HEK293T (cell line): ENCODE measurements around the gene PEA15.

ENCODE experiments used
- CTCF ChIA-PET: fragments of 350-600 bp; formaldehyde crosslinking; extraction: SDS; loops from one replicate; lab custom pipeline; 2021; ENCODE audit warnings: antibody characterized with exemption, inconsistent platforms; lab: Yijun Ruan, JAX
- POLR2A ChIA-PET: fragments of 350-600 bp; formaldehyde crosslinking; extraction: SDS; loops from one replicate; lab custom pipeline; 2020; ENCODE audit warnings: antibody characterized with exemption, inconsistent platforms; lab: Yijun Ruan, JAX
- DNase-seq: peaks from one replicate; pipeline ENCODE4 v3.0.0; 2012; ENCODE audit warnings: mixed read lengths; ENCODE audit errors: extremely low spot score
- ARNT ChIP-seq: fragments of 450-650 bp; IDR thresholded peaks from 2 replicates; pipeline ENCODE4 v1.6.1; 2017; ENCODE audit warnings: mild to moderate bottlenecking
- BHLHE40 ChIP-seq: fragments of 450-650 bp; IDR thresholded peaks from 2 replicates; pipeline ENCODE4 v1.6.1; 2016; ENCODE audit warnings: mild to moderate bottlenecking, moderate library complexity, borderline replicate concordance
- ELF4 ChIP-seq: fragments of 450-650 bp; IDR thresholded peaks from 2 replicates; pipeline ENCODE4 v1.6.1; 2017; ENCODE audit warnings: antibody characterized with exemption
- FOXA1 ChIP-seq: fragments of 450-650 bp; IDR thresholded peaks from 2 replicates; pipeline ENCODE4 v1.6.1; 2016; ENCODE audit warnings: mild to moderate bottlenecking
- FOXK2 ChIP-seq: fragments of 450-650 bp; IDR thresholded peaks from 2 replicates; pipeline ENCODE4 v1.6.1; 2016; ENCODE audit warnings: mild to moderate bottlenecking
- FOXM1 ChIP-seq: fragments of 450-650 bp; IDR thresholded peaks from 2 replicates; pipeline ENCODE4 v1.6.1; 2017; ENCODE audit warnings: mild to moderate bottlenecking, borderline replicate concordance
- HDGF ChIP-seq: fragments of 450-650 bp; IDR thresholded peaks from 2 replicates; pipeline ENCODE4 v1.6.1; 2017; ENCODE audit warnings: antibody characterized with exemption, borderline replicate concordance
- L3MBTL2 ChIP-seq: fragments of 450-650 bp; conservative IDR thresholded peaks from 2 replicates; pipeline ENCODE4 v1.6.1; 2016; ENCODE audit warnings: mild to moderate bottlenecking
- LEF1 ChIP-seq: fragments of 450-650 bp; IDR thresholded peaks from 2 replicates; pipeline ENCODE4 v1.6.1; 2017; ENCODE audit warnings: mild to moderate bottlenecking, borderline replicate concordance
- NFRKB ChIP-seq: fragments of 450-650 bp; IDR thresholded peaks from 2 replicates; pipeline ENCODE4 v1.6.1; 2016; ENCODE audit warnings: mild to moderate bottlenecking, moderate library complexity
- SP1 ChIP-seq: fragments of 450-650 bp; IDR thresholded peaks from 2 replicates; pipeline ENCODE4 v1.6.1; 2017
- SUZ12 ChIP-seq: fragments of 450-650 bp; IDR thresholded peaks from 2 replicates; pipeline ENCODE4 v1.6.1; 2016; ENCODE audit warnings: mild to moderate bottlenecking
- TARDBP ChIP-seq: fragments of 450-650 bp; IDR thresholded peaks from 2 replicates; pipeline ENCODE4 v1.6.1; 2016
- ZNF384 ChIP-seq: fragments of 450-650 bp; IDR thresholded peaks from 2 replicates; pipeline ENCODE4 v1.6.1; 2016
- TF ChIP-seq, protein P1 (sequence below): fragments of 450-650 bp; IDR thresholded peaks from 2 replicates; pipeline ENCODE4 v1.6.1; 2016

PEA15 gene

DNA sequence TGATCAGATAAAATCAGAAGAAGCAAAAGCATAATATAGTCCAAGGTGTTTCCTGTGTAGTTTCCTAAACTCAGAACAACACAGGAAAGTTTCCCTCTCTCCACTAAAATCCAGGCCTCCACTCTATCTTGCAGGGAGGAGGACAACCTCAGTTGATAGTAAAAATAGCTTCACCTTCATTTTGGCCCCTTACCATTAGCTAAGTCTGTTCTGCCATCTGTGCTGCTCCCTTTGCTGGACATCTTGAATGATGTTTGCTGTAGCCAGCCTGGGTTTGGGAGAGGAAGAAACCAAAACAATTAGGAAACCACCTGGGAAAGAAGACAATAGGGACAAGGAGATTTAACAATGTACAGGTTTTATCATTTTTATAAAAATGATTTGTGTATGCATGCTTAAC is 38.6 kb downstream of the PEA15 start:
- POLR2A ChIA-PET, result no interaction called here
- no peak for DNase-seq
- CTCF ChIA-PET, result interaction anchor here (0.7 to 1.8 kb wide), 4 partner anchors 8 to 158 kb away, joined by 3 to 6 read pairs (median 4); no protein-coding TSS in a partner anchor
- no peak for TF ChIP-seq ARNT
- TF ChIP-seq FOXM1, result no peak
- TF ChIP-seq, protein P1, sequence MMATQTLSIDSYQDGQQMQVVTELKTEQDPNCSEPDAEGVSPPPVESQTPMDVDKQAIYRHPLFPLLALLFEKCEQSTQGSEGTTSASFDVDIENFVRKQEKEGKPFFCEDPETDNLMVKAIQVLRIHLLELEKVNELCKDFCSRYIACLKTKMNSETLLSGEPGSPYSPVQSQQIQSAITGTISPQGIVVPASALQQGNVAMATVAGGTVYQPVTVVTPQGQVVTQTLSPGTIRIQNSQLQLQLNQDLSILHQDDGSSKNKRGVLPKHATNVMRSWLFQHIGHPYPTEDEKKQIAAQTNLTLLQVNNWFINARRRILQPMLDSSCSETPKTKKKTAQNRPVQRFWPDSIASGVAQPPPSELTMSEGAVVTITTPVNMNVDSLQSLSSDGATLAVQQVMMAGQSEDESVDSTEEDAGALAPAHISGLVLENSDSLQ, result no peak
- TF ChIP-seq ELF4, result no peak

DNA sequence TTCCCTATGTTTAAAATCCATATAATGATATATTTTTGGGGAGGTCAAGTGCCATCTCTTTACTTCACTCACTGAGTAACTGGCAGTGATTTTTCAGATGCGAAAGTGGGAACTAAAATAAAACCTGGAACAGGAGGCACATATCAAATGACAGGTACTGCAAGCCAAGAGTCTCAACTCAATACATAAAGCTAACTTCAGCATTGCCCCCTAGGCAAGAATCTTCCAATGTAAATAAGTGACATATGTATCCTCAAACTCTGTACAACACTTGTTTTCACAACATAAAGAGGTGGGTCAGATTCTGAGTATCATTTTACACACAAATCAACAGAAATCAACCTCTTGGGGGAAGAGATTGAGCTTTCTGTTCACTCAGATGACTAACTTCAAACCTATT is 39.0 kb downstream of the PEA15 start:
- TF ChIP-seq L3MBTL2 (no peak), FOXK2 (no peak), FOXM1 (no peak), ELF4 (no peak), ZNF384 (no peak), LEF1 (no peak), ARNT (no peak)
- ChIA-PET CTCF (interaction anchor here (0.9 to 1.8 kb wide), 3 partner anchors 8 to 158 kb away, joined by 3 to 6 read pairs (median 5); no protein-coding TSS in a partner anchor), POLR2A (interaction anchor here (1.0 kb wide), 1 partner anchor 18 kb away, joined by 3 read pairs; the partner anchor contains the start of gene DCAF8)
- DNase-seq, result no peak

DNA sequence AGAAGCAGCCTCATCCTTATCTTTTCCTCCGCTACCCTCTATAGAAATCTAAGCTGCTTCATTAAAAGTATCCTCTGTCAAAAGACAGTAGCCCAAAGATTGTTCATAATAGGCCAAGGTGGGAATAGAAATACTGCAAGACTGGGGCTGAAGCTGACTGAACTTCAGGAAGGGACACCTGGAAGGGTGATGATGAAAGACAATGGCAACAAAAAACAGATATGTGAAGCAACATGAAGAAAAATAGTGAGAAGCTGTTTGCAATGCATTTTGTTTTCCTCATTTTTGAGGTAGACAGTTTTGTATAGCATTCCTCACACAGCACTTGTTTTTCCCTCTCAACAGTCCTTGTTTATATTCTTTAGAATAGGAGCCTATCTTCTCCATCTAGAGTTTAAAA is 40.2 kb downstream of the PEA15 start:
- ChIA-PET CTCF (interaction anchor here (1.1 to 1.8 kb wide), 4 partner anchors 17 to 52 kb away, joined by 3 to 5 read pairs (median 4); no protein-coding TSS in a partner anchor), POLR2A (interaction anchor here (1.0 kb wide), 1 partner anchor 17 kb away, joined by 3 read pairs; the partner anchor contains the start of gene DCAF8)
- DNase-seq, result no peak
- TF ChIP-seq, protein P1, result no peak
- TF ChIP-seq BHLHE40 (no peak), ARNT (no peak), L3MBTL2 (no peak)

DNA sequence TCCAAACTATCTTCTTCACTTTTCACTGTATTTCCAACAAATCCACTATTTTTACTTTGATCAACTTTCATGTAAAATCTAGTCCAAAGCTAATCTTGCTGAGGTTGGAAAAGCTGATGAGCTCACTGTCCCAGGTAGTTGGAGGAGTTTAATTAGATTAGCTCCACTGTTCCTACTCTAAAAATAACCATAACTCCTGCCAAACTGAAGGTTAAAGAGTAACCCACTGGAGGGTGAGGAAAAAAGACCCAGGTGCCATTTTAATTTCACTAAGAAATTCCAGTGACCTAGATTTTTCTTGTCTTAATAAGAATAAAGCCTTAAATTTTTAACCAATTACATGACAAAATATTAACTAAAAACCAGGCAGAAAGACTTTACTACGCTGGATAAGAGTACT is 41.9 kb downstream of the PEA15 start:
- POLR2A ChIA-PET, result no interaction called here
- CTCF ChIA-PET, result interaction anchor here (1.6 kb wide), 1 partner anchor 27 kb away, joined by 5 read pairs; no protein-coding TSS in a partner anchor
- DNase-seq, result no peak
- no peak for TF ChIP-seq TARDBP

DNA sequence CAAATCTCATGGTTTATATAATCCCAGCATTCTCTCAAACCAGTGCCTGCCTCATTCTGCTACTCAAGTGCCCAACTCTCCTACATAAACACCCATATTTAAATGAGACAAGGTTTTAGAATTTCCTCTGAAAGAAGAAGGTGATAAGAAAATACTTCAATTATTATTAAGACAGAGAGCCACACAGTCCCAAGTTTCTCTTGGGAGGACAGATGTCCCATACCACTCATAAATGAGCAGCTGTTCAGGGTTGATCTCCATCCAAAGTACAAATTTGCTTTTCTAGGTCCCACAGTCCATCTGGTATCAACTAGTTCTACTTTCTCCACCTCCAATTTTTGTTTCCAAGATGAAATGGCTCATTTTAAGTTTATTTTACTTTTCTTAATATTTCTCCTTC is 45.8 kb downstream of the PEA15 start:
- no peak for TF ChIP-seq NFRKB
- no peak for TF ChIP-seq FOXM1
- no peak for TF ChIP-seq ZNF384
- TF ChIP-seq, protein P1, result no peak
- TF ChIP-seq SP1, result no peak
- TF ChIP-seq ARNT, result no peak
- no peak for DNase-seq
- ChIA-PET CTCF (interaction anchor here (0.7 to 2.1 kb wide), 8 partner anchors 10 to 703 kb away, joined by 3 to 16 read pairs (median 8); partner anchors contain the start of genes CASQ1 and IGSF8), POLR2A (interaction anchor here (1.2 kb wide), 1 partner anchor 149 kb away, joined by 3 read pairs; no protein-coding TSS in a partner anchor)

DNA sequence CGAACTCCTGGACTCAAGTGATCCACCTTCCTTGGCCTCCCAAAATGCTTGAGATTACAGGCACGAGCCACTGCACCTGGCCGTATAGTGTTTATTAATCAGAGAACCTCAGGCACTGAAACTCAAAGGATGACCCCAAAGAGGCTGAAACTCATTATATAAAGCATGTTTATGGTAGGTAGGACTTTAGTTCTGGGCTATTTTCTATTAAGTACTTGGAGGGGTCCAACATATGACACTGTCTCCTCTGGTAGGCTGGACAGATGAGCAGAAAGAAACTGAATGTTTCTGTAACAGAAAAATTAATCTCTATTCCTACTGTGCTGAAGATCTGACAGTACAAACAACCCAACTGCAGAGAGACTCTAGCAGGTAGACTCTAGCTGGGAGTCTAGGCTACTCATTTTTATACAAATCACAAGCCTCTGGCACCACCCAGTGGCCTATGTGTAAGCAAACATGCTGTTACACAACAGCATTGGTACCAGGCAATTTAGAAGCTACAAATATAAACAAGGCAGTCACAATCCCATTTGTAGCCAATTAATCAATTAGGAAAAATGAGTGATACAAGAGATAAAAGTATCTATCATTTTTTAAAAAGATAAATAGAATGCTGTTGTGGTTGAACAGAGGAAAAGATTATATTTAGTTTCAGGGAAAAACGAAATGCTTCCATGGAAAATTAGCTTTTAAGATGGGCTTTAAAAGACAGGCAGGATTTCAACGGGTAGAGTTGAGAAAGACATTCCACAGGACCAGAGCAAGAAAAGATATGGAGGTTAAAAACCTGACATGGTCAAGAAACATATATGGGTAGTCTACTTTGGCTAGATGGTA is 46.7 kb downstream of the PEA15 start:
- ChIA-PET CTCF (interaction anchor here (0.6 to 2.1 kb wide), 29 partner anchors 8 to 702 kb away, joined by 3 to 25 read pairs (median 5); partner anchors contain the start of genes CASQ1 and IGSF8), POLR2A (interaction anchor here (1.1 to 1.8 kb wide), 4 partner anchors 9 to 150 kb away, joined by 3 to 9 read pairs (median 6); partner anchors contain the start of gene DCAF8)
- peak; percentile 78 for DNase-seq
- peak; percentile 72 for TF ChIP-seq FOXK2
- TF ChIP-seq L3MBTL2, result no peak

DNA sequence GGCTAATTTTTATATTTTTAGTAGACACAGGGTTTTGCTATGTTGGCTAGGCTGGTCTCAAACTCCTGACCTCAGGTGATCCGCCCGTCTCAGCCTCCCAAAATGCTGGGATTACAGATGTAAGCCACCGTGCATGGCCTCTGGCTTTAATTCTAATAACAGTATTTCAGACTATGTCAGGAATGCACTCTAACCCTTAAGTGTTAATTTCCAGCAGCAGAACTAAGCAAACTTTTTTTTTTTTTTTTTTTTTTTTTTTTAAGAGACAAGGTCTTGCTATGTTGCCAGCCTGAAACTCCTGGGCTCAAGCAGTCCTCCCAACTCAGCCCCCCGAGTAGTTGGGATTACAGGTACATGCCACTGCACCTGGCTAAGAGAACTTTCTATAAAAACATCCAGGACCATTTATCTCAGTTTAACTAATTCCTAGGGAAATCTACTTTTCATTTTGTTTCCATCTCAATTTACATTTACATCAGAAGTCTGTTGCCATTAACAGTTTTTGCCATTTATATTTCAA is 50.7 kb downstream of the PEA15 start:
- POLR2A ChIA-PET, result no interaction called here
- TF ChIP-seq ZNF384 (no peak), NFRKB (no peak), ARNT (no peak), FOXM1 (no peak), SP1 (no peak), TARDBP (no peak), HDGF (no peak), SUZ12 (no peak), LEF1 (no peak), FOXA1 (no peak), BHLHE40 (no peak), ELF4 (no peak)
- TF ChIP-seq, protein P1, result no peak
- DNase-seq, result no peak
- CTCF ChIA-PET, result no interaction called here
